Tibial artery (tissue), 4 donors: ENCODE measurements around the gene MAGI2.

Experiments
- DNase-seq, 2 donors: peaks; one replicate each; pipeline ENCODE4 v3.0.0-alpha.2; 2019
- H3K27ac ChIP-seq, 2 donors: fragments of 200-600 bp; sonication (generic) in 1 of 2; 1 replicate in 1 of 2; 2 replicates in 1 of 2; pipeline ENCODE4 v1.5.1; 2018 to 2019; ENCODE audit warnings: mild to moderate bottlenecking in 1 of 2
- H3K27me3 ChIP-seq, 2 donors: fragments of 200-600 bp; sonication (generic) in 1 of 2; one replicate each; pipeline versions ENCODE4 v1.5.1 to v1.6.0; 2016 to 2019
- H3K36me3 ChIP-seq, 3 donors: fragments of 200-600 bp; sonication (generic) in 2 of 3; one replicate each; pipeline ENCODE4 v1.5.1; 2016 to 2019; ENCODE audit warnings: mild to moderate bottlenecking in 2 of 3
- H3K4me1 ChIP-seq, 4 donors: fragments of 200-600 bp; sonication (generic) in 2 of 4; 1 replicate in 3 of 4; 2 replicates in 1 of 4; pipeline ENCODE4 v1.5.1; 2016 to 2019
- H3K4me3 ChIP-seq, 2 donors: fragments of 200-600 bp; sonication (generic) in 1 of 2; 1 replicate in 1 of 2; 2 replicates in 1 of 2; pipeline ENCODE4 v1.5.1; 2018 to 2019; ENCODE audit warnings: mild to moderate bottlenecking in 2 of 2
- H3K9me3 ChIP-seq, 3 donors: fragments of 200-600 bp; sonication (generic) in 1 of 3; one replicate each; pipeline ENCODE4 v1.5.1; 2016 to 2019
- CTCF ChIP-seq, 2 experiments: fragments of 200-600 bp in 1 of 2; fragments of 450-650 bp in 1 of 2; IDR thresholded peaks; one replicate each; pipeline ENCODE4 v1.5.1; 2017 to 2019; ENCODE audit warnings: antibody characterized with exemption in 2 of 2, mild to moderate bottlenecking in 1 of 2, moderate library complexity in 1 of 2
- intact Hi-C: fragments of 100-400 bp; cut with DNase I; formaldehyde crosslinking; loops from one replicate; pipeline ENCODE4 v1.15.0; 2023; ENCODE audit warnings: low total_unique reads

The MAGI2 gene

GRCh38 chr7:78041423-78041822 lies 1412.0 kb downstream of the MAGI2 start:
- Histone ChIP-seq H3K36me3 (peaks cover 0 to 5% (median 0%) of the 10 kb centered on the region in 3 donors), H3K27me3 (no peaks in the 10 kb centered on the region), H3K27ac (no peak overlapping the region), H3K4me1 (no peaks in the 10 kb centered on the region), H3K9me3 (no peaks in the 10 kb centered on the region), H3K4me3 (no peak overlapping the region)
- DNase-seq, result no peak
- TF ChIP-seq CTCF (IDR thresholded peaks at IDR 0.05), result no peak
- intact Hi-C loops, result no loop called here

DNA sequence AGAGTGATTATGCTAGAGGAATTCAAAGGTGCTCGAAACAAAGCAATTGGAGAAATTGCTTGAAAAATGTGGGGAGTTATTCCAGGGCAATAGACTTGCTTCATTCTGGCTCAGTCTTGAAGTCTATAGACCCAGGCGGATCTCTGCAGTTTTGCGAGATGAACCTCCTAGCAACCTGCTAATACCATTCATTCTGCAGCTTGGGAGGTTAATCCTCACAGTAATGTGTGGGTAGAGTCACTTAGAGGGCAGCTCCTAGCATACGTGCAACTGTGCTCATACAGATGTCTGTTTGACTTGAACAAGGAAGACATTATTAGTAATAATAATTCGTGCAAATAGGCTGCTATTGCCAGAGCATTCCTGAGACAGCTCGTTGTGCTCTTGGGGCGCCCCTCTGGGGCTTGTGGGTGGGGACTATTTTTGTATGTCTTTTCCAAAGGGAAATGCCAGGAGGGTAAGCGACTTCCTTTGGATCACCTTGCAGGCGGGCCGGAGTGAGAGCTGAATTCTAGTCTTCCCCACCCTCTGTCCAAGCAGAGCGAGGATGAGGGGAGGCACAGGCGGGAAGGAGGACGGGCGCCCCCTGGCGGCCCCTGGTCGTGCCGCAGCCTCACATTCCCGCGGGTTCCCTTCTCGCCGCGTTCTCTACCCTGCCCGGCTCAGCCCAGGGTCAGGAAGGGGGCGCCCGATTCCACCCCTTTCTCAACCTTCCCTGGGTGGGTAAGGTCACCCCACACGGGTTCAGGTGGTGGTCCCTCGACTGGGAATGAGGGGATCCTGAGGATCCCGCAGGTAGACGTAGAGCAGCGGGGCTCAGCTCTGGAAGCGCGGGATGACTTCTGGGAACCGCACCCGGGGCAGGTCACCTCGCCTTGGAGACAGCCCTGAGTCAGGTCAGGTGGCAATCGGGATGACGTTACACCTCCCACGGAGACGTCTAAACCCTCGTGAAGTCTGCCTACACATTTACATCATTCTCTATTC lies 1413.4 kb downstream of the MAGI2 start:
- Histone ChIP-seq H3K9me3 (no peaks in the 10 kb centered on the region), H3K4me3 (no peak overlapping the region), H3K4me1 (no peaks in the 10 kb centered on the region), H3K27me3 (no peaks in the 10 kb centered on the region), H3K27ac (no peak overlapping the region), H3K36me3 (peaks cover 0 to 5% (median 0%) of the 10 kb centered on the region in 3 donors)
- DNase-seq, result peak in 1 of 2 donors; percentile 26
- peak; percentile 53 to 58 for TF ChIP-seq CTCF (IDR thresholded peaks at IDR 0.05)
- intact Hi-C loops, result no loop called here

GRCh38 chr7:78038465-78039080 lies 1414.9 kb downstream of the MAGI2 start:
- no peaks in the 10 kb centered on the region for H3K4me1 ChIP-seq
- no peaks in the 10 kb centered on the region for H3K9me3 ChIP-seq
- DNase-seq, result no peak
- intact Hi-C loops, result no loop called here
- no peak overlapping the region for H3K4me3 ChIP-seq
- peaks cover 0 to 5% (median 0%) of the 10 kb centered on the region in 3 donors for H3K36me3 ChIP-seq
- no peak overlapping the region for H3K27ac ChIP-seq
- H3K27me3 ChIP-seq, result no peaks in the 10 kb centered on the region
- no peak for TF ChIP-seq CTCF (IDR thresholded peaks at IDR 0.05)

GRCh38 chr7:78037603-78038002 lies 1415.9 kb downstream of the MAGI2 start:
- H3K4me3 ChIP-seq, result no peak overlapping the region
- intact Hi-C loops, result no loop called here

GRCh38 chr7:78033410-78033809 lies 1420.1 kb downstream of the MAGI2 start:
- intact Hi-C loops, result no loop called here
- TF ChIP-seq CTCF (IDR thresholded peaks at IDR 0.05), result no peak
- Histone ChIP-seq H3K9me3 (no peaks in the 10 kb centered on the region), H3K4me1 (no peaks in the 10 kb centered on the region), H3K27ac (no peak overlapping the region), H3K4me3 (no peak overlapping the region), H3K27me3 (no peaks in the 10 kb centered on the region), H3K36me3 (peaks cover 0 to 5% (median 0%) of the 10 kb centered on the region in 3 donors)
- no peak for DNase-seq

More at GRCh38 chr7:78037603-78038002, 1415.9 kb downstream of the MAGI2 start:
- Histone ChIP-seq H3K4me1 (no peaks in the 10 kb centered on the region), H3K36me3 (peaks cover 0 to 5% (median 0%) of the 10 kb centered on the region in 3 donors), H3K27me3 (no peaks in the 10 kb centered on the region), H3K27ac (no peak overlapping the region), H3K9me3 (no peaks in the 10 kb centered on the region)
- TF ChIP-seq CTCF (IDR thresholded peaks at IDR 0.05), result no peak
- no peak for DNase-seq
